Tibial nerve (tissue), 4 donors: ENCODE measurements around the gene WBP4. TPM values are rescaled to one million over a fixed set of nuclear protein-coding genes. Genes with fewer than 3 reads are reported as not detected.
A peak's percentile ranks its signal among the peaks of the same experiment; 100 is the strongest.

Experiments
- DNase-seq, 2 donors: peaks; one replicate each; pipeline ENCODE4 v3.0.0-alpha.2; 2019; ENCODE audit warnings: low spot score in 2 of 2
- H3K27ac ChIP-seq, 4 donors: fragments of 200-600 bp; sonication (generic) in 3 of 4; one replicate each; pipeline ENCODE4 v1.5.1; 2017 to 2019; ENCODE audit warnings: mild to moderate bottlenecking in 1 of 4
- H3K27me3 ChIP-seq, 2 donors: fragments of 200-600 bp; sonication (generic) in 1 of 2; one replicate each; pipeline versions ENCODE4 v1.5.1 to v1.6.0; 2017 to 2019
- H3K36me3 ChIP-seq, 3 donors: fragments of 200-600 bp; sonication (generic); one replicate each; pipeline ENCODE4 v1.5.1; 2018 to 2019
- H3K4me1 ChIP-seq, 4 donors: fragments of 200-600 bp; sonication (generic) in 3 of 4; one replicate each; pipeline ENCODE4 v1.5.1; 2017 to 2019
- H3K4me3 ChIP-seq, 4 donors: fragments of 200-600 bp; sonication (generic) in 3 of 4; one replicate each; pipeline ENCODE4 v1.5.1; 2017 to 2019; ENCODE audit warnings: mild to moderate bottlenecking in 1 of 4, moderate library complexity in 1 of 4
- H3K9me3 ChIP-seq, 4 donors: fragments of 200-600 bp; sonication (generic) in 3 of 4; one replicate each; pipeline ENCODE4 v1.5.1; 2017 to 2019
- EP300 ChIP-seq, 2 donors: sonication (generic); formaldehyde crosslinking; IDR thresholded peaks; one replicate each; pipeline ENCODE4 v1.6.1; 2017; ENCODE audit warnings: antibody characterized with exemption in 2 of 2, mild to moderate bottlenecking in 1 of 2
- POLR2A ChIP-seq, 2 donors: fragments of 450-650 bp; IDR thresholded peaks; one replicate each; pipeline ENCODE4 v1.6.1; 2017; ENCODE audit warnings: antibody characterized with exemption in 2 of 2, mild to moderate bottlenecking in 2 of 2, moderate library complexity in 2 of 2
- WGBS, 2 donors: methylation state at CpG; one replicate each; pipeline ENCODE4 v1.1.5; 2018; 5-methylcytosine and 5-hydroxymethylcytosine counted together
- total RNA-seq, 4 donors: library from RNA; depleted of rRNA; stranded (reverse); fragments of >200 nt; gene quantifications; one replicate each; pipeline ENCODE4 v1.1.0, GENCODE V29; 2016
- TF ChIP-seq, protein P1 (sequence below), 5 experiments: fragments of 200-600 bp in 3 of 5; fragments of 450-650 bp in 2 of 5; sonication (generic) in 3 of 5; IDR thresholded peaks; one replicate each; pipeline ENCODE4 v1.5.1; 2016 to 2019; ENCODE audit warnings: antibody characterized with exemption in 5 of 5, mild to moderate bottlenecking in 3 of 5, moderate library complexity in 2 of 5

WBP4 gene, protein sequence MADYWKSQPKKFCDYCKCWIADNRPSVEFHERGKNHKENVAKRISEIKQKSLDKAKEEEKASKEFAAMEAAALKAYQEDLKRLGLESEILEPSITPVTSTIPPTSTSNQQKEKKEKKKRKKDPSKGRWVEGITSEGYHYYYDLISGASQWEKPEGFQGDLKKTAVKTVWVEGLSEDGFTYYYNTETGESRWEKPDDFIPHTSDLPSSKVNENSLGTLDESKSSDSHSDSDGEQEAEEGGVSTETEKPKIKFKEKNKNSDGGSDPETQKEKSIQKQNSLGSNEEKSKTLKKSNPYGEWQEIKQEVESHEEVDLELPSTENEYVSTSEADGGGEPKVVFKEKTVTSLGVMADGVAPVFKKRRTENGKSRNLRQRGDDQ
- 10 to 100 TPM; 10.2 to 27.1 (median 15.5) TPM for total RNA-seq

DNA sequence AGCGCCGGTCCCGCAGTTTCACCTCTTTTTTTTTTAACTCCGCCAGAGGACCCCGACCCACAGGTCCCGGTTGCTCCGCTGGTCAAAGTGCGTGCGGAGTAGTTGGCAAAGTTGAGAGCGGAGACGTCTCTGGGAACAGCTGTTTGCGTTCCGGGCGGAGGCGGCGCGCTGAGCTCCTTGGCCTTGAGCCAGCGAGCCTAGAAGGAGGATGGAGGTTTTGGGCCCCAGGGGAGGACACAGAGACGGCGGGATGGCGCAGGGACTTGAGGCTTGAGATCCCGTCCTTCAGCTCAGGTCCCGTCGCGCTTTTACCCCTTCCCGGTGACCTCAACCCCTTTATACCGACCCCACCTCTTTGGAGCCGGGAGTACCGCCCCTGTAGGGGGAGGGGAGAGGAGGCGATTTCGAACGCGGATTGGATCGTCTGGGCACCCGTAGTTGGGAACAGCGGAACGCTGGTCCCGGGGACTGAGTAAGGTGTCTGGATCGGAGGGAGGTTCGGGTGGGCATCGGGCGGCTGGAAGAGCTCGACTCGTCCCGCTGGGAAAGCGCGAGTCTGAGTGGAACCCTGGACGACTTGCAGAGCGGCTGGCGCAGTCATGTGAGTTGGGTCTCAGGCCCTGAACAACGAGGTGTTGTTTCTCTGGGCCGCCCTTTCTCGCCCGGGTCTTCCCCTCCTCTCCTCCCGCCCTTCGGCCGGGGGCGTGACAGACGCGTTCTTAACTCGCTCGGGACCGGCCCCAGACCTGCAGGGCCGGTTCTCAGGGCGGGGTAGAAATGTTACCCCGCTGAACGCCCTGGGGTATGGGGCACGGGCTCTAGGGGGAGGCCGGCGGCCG, at the start of gene WBP4:
Gene WBP4, plus strand, starts transcription at position 435 of the 839 bp plus-strand sequence. Its CDS starts 165 bp downstream, at position 600.
- no peaks in the 10 kb centered on the region for H3K9me3 ChIP-seq
- H3K4me1 ChIP-seq = peaks cover 0 to 69% (median 44%) of the 10 kb centered on the region in 4 donors
- peak within 1 kb of the TSS; percentile 92 to 99 (median 98) for H3K27ac ChIP-seq
- WGBS, 2 donors = 0% methylated on average over 48 to 55 of the region's 71 CpGs
- H3K36me3 ChIP-seq = peaks cover 0 to 9% (median 0%) of the 10 kb centered on the region in 3 donors
- TF ChIP-seq POLR2A (IDR thresholded peaks at IDR 0.05) (peak; percentile 80 to 83), EP300 (IDR thresholded peaks at IDR 0.05) (peak in 1 of 2 donors; percentile 97)
- TF ChIP-seq, protein P1, sequence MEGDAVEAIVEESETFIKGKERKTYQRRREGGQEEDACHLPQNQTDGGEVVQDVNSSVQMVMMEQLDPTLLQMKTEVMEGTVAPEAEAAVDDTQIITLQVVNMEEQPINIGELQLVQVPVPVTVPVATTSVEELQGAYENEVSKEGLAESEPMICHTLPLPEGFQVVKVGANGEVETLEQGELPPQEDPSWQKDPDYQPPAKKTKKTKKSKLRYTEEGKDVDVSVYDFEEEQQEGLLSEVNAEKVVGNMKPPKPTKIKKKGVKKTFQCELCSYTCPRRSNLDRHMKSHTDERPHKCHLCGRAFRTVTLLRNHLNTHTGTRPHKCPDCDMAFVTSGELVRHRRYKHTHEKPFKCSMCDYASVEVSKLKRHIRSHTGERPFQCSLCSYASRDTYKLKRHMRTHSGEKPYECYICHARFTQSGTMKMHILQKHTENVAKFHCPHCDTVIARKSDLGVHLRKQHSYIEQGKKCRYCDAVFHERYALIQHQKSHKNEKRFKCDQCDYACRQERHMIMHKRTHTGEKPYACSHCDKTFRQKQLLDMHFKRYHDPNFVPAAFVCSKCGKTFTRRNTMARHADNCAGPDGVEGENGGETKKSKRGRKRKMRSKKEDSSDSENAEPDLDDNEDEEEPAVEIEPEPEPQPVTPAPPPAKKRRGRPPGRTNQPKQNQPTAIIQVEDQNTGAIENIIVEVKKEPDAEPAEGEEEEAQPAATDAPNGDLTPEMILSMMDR (IDR thresholded peaks at IDR 0.05) = peak in 2 of 5 experiments; percentile 58 to 59
- H3K4me3 ChIP-seq = peak within 1 kb of the TSS; percentile 83 to 93 (median 90)
- peak; percentile 86 to 94 for DNase-seq
- H3K27me3 ChIP-seq = no peaks in the 10 kb centered on the region

DNA sequence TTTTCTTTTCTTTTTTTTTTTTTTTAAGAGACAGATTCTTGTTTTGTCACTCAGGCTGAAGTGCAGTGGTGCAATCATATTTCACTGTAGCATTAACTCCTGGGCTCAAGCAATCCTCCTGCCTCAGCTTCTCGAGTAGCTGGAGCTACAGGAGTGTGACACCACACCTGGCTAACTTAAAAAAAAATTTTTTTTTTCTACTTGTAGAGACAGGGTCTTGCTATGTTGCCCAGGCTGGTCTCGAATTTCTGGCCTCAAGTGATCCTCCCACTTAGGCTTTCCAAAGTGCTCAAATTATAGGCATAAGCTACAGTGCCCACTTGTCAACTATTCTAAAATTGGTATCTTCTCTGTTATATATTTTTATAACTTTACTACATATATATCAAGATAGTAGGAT, 48.8 kb upstream of the WBP4 start:
- peaks cover 0 to 53% (median 6%) of the 10 kb centered on the region in 4 donors for H3K4me1 ChIP-seq
- DNase-seq = no peak
- H3K27ac ChIP-seq = no peak overlapping the region
- H3K36me3 ChIP-seq = no peaks in the 10 kb centered on the region
- WGBS, 2 donors = 93 to 94% methylated on average over 2 of the region's 2 CpGs
- TF ChIP-seq EP300 (IDR thresholded peaks at IDR 0.05) (no peak), POLR2A (IDR thresholded peaks at IDR 0.05) (no peak)
- TF ChIP-seq, protein P1 (IDR thresholded peaks at IDR 0.05) = no peak
- H3K9me3 ChIP-seq = no peaks in the 10 kb centered on the region
- H3K27me3 ChIP-seq = no peaks in the 10 kb centered on the region
- H3K4me3 ChIP-seq = no peak overlapping the region

DNA sequence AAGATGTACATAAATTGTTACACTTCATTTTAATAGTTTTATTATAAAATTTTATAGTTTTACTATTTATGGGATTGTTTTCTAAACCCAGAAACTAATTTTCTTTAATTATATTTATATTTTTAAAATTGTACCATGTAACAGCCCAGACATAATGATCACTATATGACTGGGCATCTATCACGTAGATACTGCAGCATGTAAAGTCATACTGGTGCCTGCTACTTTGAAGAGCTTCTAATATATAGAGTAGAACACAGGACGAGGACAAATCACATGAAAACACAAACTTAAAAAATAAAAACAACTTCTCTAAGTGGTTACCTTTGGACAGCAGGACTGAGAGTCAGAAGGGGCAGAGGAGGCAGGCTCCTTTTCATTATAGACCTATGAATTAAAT, 47.5 kb upstream of the WBP4 start:
- TF ChIP-seq EP300 (IDR thresholded peaks at IDR 0.05) (no peak), POLR2A (IDR thresholded peaks at IDR 0.05) (no peak)
- TF ChIP-seq, protein P1 (IDR thresholded peaks at IDR 0.05) = no peak
- no peak overlapping the region for H3K4me3 ChIP-seq
- no peak for DNase-seq
- 86 to 88% methylated on average over 2 of the region's 2 CpGs for WGBS, 2 donors
- peaks cover 0 to 57% (median 2%) of the 10 kb centered on the region in 4 donors for H3K4me1 ChIP-seq
- H3K27ac ChIP-seq = no peak overlapping the region
- H3K36me3 ChIP-seq = no peaks in the 10 kb centered on the region
- no peaks in the 10 kb centered on the region for H3K9me3 ChIP-seq
- H3K27me3 ChIP-seq = no peaks in the 10 kb centered on the region

DNA sequence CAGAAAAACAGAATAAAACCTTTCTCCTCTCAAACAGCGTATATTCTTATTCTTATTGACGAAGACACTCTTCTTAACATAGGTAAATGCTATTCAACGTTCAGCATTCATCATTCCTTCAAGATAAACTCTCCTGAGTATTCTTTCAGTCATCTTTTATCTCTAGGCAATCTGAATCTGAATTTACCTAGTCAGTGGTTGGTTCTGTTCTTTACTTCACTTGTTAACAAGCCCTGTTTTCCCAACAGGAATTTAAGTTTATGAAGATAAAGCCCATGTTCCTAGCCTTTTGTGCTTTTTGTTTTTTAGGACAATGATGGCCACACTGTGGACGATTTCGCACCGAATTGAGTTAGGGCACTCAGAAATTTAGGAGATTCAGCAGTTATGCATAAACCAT, 45.4 kb upstream of the WBP4 start:
- H3K27ac ChIP-seq = peak overlapping the region in 2 of 4 donors; percentile 11 to 21
- H3K4me3 ChIP-seq = no peak overlapping the region
- no peak for TF ChIP-seq POLR2A (IDR thresholded peaks at IDR 0.05)
- TF ChIP-seq EP300 (IDR thresholded peaks at IDR 0.05) = no peak
- TF ChIP-seq, protein P1 (IDR thresholded peaks at IDR 0.05) = no peak
- DNase-seq = no peak
- WGBS, 2 donors = 83 to 84% methylated on average over 6 of the region's 6 CpGs
- H3K36me3 ChIP-seq = no peaks in the 10 kb centered on the region
- H3K9me3 ChIP-seq = no peaks in the 10 kb centered on the region
- H3K27me3 ChIP-seq = peaks cover 0 to 2% of the 10 kb centered on the region in 2 donors
- H3K4me1 ChIP-seq = peaks cover 0 to 71% (median 11%) of the 10 kb centered on the region in 4 donors
